ENCODE measurements around the gene SPATA31C1.

GRCh38 chr9:87868175-87868574 is 49.6 kb upstream of the SPATA31C1 start:
- TF ChIP-seq CTCF (conservative IDR thresholded peaks at IDR 0.05; ENCODE audit: low read length) (no peak), EZH2phosphoT487 (IDR thresholded peaks at IDR 0.05; ENCODE audit: borderline replicate concordance, low read depth, low read length) (no peak)
